PC-9 (cell line): ENCODE data around the gene SCRN1.

ENCODE experiments used
- EZH2 ChIP-seq: fragments of 200-600 bp; sonication (generic); IDR thresholded peaks from 2 replicates; pipeline ENCODE4 v1.8.0; 2017; ENCODE audit warnings: antibody characterized with exemption, low read depth
- TF ChIP-seq, protein P1 (sequence below): fragments of 200-600 bp; sonication (generic); conservative IDR thresholded peaks from 2 replicates; pipeline ENCODE4 v1.6.1; 2017; ENCODE audit warnings: mixed run types, antibody characterized with exemption, mild to moderate bottlenecking, moderate library complexity

GRCh38 chr7:29877196-29877595, 112.4 kb downstream of the SCRN1 start:
- no peak for TF ChIP-seq EZH2
- TF ChIP-seq, protein P1, sequence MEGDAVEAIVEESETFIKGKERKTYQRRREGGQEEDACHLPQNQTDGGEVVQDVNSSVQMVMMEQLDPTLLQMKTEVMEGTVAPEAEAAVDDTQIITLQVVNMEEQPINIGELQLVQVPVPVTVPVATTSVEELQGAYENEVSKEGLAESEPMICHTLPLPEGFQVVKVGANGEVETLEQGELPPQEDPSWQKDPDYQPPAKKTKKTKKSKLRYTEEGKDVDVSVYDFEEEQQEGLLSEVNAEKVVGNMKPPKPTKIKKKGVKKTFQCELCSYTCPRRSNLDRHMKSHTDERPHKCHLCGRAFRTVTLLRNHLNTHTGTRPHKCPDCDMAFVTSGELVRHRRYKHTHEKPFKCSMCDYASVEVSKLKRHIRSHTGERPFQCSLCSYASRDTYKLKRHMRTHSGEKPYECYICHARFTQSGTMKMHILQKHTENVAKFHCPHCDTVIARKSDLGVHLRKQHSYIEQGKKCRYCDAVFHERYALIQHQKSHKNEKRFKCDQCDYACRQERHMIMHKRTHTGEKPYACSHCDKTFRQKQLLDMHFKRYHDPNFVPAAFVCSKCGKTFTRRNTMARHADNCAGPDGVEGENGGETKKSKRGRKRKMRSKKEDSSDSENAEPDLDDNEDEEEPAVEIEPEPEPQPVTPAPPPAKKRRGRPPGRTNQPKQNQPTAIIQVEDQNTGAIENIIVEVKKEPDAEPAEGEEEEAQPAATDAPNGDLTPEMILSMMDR = no peak
